BE2C (cell line): ENCODE data around the gene CNNM2.

Source experiments
- DNase-seq: peaks from one replicate; pipeline ENCODE4 v3.0.0-alpha.2; 2020
- H3K27me3 ChIP-seq: fragments of 250-450 bp; sonication (Bioruptor Pico); 2 replicates; pipeline ENCODE4 v1.5.1; 2020; ENCODE audit warnings: mild to moderate bottlenecking
- H3K36me3 ChIP-seq: fragments of 250-450 bp; sonication (Bioruptor Pico); 2 replicates; pipeline ENCODE4 v1.5.1; 2020; ENCODE audit warnings: mild to moderate bottlenecking
- H3K4me1 ChIP-seq: fragments of 250-450 bp; sonication (Bioruptor Pico); 2 replicates; pipeline ENCODE4 v1.5.1; 2020
- H3K4me3 ChIP-seq: 2 replicates; pipeline ENCODE4 v1.5.1; 2011; ENCODE audit warnings: low read depth, low read length
- H3K9me3 ChIP-seq: fragments of 250-450 bp; sonication (Bioruptor Pico); 2 replicates; pipeline ENCODE4 v1.5.1; 2020
- TF ChIP-seq, protein P1 (sequence below): IDR thresholded peaks from 2 replicates; pipeline ENCODE4 v1.5.1; 2012; ENCODE audit warnings: mild to moderate bottlenecking, low read depth, low read length

Gene CNNM2

DNA sequence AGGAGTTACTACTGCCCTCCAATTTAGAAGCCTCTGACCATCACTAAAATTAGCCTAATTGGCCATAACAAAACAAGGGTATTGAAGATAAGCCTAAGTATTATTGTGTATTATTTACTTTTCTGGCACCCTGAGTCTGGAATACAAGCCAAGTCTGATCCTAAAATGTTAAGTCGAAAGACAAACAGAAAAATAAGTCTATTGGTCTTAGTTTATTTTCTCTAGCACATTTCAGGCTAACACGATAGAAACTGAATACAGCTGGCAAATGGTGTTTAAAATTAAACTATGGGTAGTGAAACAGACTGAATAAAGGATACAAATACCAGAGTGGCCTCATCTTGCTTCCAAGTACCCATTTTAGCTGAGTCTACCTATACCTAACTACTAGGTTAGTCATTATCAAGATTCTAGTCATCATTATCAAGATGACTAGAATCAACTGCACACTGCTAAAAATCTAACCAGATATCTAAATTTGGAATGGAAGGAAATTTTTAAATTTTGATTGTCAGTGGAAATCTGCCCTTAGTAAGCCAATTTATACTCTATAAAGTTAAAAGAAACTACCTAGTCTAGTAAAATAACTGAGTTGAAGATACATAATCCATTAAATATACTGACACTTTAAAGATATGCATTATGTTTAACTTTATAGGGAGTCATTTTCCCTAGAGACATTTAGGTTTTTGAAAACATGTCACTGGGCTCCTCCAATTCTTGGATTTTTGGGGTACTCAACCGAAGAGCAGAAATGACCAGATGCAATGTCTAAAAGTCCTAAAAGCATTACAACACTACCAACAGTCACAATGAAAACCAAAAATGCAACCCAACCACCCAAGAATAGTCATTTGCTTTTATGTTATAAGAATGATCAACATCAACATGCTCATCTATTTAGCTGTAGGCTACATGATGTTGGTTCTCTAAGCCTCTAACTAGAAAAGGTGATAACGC is 194.1 kb downstream of the CNNM2 start:
- TF ChIP-seq, protein P1, sequence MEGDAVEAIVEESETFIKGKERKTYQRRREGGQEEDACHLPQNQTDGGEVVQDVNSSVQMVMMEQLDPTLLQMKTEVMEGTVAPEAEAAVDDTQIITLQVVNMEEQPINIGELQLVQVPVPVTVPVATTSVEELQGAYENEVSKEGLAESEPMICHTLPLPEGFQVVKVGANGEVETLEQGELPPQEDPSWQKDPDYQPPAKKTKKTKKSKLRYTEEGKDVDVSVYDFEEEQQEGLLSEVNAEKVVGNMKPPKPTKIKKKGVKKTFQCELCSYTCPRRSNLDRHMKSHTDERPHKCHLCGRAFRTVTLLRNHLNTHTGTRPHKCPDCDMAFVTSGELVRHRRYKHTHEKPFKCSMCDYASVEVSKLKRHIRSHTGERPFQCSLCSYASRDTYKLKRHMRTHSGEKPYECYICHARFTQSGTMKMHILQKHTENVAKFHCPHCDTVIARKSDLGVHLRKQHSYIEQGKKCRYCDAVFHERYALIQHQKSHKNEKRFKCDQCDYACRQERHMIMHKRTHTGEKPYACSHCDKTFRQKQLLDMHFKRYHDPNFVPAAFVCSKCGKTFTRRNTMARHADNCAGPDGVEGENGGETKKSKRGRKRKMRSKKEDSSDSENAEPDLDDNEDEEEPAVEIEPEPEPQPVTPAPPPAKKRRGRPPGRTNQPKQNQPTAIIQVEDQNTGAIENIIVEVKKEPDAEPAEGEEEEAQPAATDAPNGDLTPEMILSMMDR: no peak
- Histone ChIP-seq H3K27me3 (no peaks in the 10 kb centered on the region), H3K9me3 (no peaks in the 10 kb centered on the region), H3K4me3 (no peak overlapping the region), H3K36me3 (no peaks in the 10 kb centered on the region), H3K4me1 (no peaks in the 10 kb centered on the region)
- no peak for DNase-seq

DNA sequence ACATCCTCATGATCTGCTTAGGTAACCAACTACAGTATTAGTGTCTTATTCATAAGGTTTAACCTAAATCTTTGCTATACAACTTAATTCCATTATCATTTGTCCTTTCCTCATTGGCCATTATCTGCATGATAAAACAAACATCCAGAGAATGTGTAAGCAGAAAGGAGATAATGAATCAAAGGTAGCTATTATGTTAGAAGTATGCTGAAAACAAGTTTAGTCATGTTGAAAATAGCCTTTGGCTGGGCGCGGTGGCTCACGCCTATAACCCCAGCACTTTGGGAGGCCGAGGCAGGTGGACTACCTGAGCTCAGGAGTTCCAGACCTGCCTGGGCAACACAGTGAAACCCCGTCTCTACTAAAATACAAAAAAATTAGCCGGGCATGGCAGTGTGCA is 196.8 kb downstream of the CNNM2 start:
- Histone ChIP-seq H3K4me1 (no peaks in the 10 kb centered on the region), H3K27me3 (no peaks in the 10 kb centered on the region), H3K36me3 (no peaks in the 10 kb centered on the region), H3K9me3 (no peaks in the 10 kb centered on the region), H3K4me3 (no peak overlapping the region)
- TF ChIP-seq, protein P1: no peak
- DNase-seq: no peak

DNA sequence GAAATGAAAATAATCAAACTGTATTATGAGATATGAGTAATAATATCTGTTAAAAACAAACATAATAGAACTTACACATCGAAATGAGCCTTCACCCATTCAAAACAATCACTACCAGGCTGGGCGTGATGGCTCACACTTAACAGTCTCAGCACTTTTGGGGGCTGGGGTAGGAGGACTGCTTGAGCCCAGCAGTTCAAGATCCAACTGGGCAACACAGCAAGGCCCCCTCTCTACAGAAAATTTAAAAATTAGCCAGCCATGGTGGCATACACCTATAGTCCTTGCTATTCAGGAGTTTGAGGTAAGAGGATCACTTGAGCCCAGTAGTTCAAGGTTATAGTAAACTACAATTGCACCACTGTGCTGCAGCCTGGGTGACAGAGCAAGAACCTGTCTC is 199.2 kb downstream of the CNNM2 start:
- TF ChIP-seq, protein P1: no peak
- no peak overlapping the region for H3K4me3 ChIP-seq
- no peaks in the 10 kb centered on the region for H3K9me3 ChIP-seq
- DNase-seq: no peak
- H3K27me3 ChIP-seq: no peaks in the 10 kb centered on the region
- H3K4me1 ChIP-seq: no peaks in the 10 kb centered on the region
- H3K36me3 ChIP-seq: no peaks in the 10 kb centered on the region

DNA sequence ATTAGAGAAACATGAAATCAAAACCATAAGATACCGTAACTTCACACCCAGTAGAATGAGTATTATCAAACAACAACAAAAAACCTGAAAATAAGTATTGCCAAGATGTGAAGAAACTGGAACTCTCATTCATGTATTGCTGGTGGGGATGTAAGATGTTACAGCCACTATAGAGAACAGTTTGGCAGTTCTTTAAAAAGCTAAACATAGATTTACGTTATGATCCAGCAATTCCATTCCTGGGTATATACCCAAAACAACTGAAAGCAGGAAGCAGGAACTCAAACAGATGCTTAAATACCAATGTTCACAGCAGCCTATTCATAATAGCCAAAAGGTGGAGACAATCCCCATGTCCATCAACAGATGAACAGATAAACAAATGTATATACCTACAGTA is 202.5 kb downstream of the CNNM2 start:
- Histone ChIP-seq H3K27me3 (no peaks in the 10 kb centered on the region), H3K4me3 (no peak overlapping the region), H3K4me1 (peaks cover 4% of the 10 kb centered on the region; the same call in 1 of the 2 replicates), H3K9me3 (no peaks in the 10 kb centered on the region), H3K36me3 (no peaks in the 10 kb centered on the region)
- TF ChIP-seq, protein P1: no peak
- DNase-seq: no peak

DNA sequence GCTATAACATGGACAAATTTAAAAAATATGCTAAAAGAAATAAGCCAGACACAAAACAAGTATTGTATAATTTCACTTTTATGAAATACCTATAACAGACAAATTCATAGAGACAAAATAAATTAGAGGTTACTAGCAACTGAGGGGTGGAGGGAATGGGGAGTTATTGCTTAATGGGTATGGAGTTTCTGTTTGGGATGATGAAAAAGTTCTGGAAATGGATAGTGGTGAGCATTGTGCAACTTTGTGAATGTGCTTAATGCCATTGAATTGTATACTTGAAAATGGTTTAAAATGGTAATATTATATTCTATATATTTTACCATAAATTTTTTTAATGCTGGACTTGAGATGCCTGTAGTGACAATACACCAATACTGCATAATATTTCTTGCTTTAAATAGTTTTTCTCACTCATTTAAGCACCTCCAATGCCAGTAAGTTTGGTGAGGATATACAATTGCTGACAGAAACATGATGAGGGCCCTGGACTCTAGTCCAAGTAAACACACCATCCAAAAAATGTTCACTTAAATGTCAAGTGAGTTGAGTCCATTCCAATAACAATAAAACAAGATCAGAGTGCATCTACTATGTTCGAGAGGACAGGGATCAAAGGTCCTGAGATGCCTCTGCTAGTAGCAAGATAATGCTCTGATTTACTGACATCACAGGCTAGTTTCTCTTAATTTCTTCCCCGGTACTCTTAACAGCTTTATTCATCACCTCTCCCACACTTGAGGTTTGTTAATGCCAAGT is 203.1 kb downstream of the CNNM2 start:
- DNase-seq: no peak
- TF ChIP-seq, protein P1: no peak
- Histone ChIP-seq H3K9me3 (no peaks in the 10 kb centered on the region), H3K4me3 (no peak overlapping the region), H3K36me3 (no peaks in the 10 kb centered on the region), H3K27me3 (no peaks in the 10 kb centered on the region), H3K4me1 (peaks cover 7% of the 10 kb centered on the region)
